ENCODE data around the gene PTPRM.

DNA sequence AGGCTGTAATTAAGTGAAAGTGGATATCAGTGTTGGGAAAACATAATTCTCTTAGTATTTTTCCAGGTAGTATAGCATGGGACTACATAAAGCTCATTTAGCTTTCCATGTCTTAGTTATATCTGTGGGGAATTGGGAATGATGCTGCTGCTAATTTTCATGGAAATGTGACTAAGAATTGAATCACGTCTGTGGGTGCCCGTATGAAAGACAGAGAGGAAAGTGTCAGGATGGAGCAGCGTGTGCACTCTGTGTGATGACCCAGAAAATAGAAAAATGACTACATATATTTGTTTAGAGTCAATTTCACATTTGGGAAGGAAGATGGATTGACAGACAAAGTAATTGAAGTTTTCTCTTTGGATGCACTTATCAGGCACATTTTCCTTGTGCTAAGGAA, 212.1 kb downstream of the PTPRM start:
- TF ChIP-seq YY1 (IDR thresholded peaks at IDR 0.05; ENCODE audit: insufficient read depth, insufficient read length): no peak
- no peak for TF ChIP-seq SUZ12 (IDR thresholded peaks at IDR 0.05; ENCODE audit: extremely low read depth, insufficient read depth, insufficient read length)
